HepG2 (cell line): Measurements from ENCODE around the gene ETFA. TPM values are rescaled to one million over a fixed set of nuclear protein-coding genes. Genes with fewer than 3 reads are reported as not detected.

Source experiments
- ATAC-seq: fragments of 200-7000 bp; cut with Tn5 transposase; 3 replicates; pipeline ENCODE4 v1.9.1; 2020; ENCODE audit warnings: mild to moderate bottlenecking, moderate library complexity
- BruUV-seq: library from RNA; stranded (reverse); fragments of 400-500 nt; replicated peaks from 2 replicates; lab custom pipeline; 2021; lab: Mats Ljungman, UMichigan
- CTCF ChIA-PET: fragments of 300-600 bp; formaldehyde crosslinking; extraction: SDS; loops from one replicate; lab custom pipeline; 2021; ENCODE audit warnings: low total read pairs, inconsistent platforms, low intra/inter-chr PET ratio; lab: Yijun Ruan, JAX
- POLR2A ChIA-PET: fragments of 350-600 bp; sonication (Branson Sonifier 250); formaldehyde crosslinking; loops from one replicate; lab custom pipeline; 2020; ENCODE audit warnings: antibody characterized with exemption, inconsistent platforms; lab: Yijun Ruan, JAX
- DNase-seq: peaks from one replicate; pipeline ENCODE4 v3.0.0-alpha.2; 2015; ENCODE audit warnings: low spot score
- FAIRE-seq: peaks from 3 replicates; lab custom pipeline; 2011; peaks lifted over from hg19 to GRCh38; lab: Jason Lieb, UNC
- H2AFZ ChIP-seq: one replicate; pipeline ENCODE4 v1.6.1; 2011; ENCODE audit warnings: low read length, inconsistent platforms
- H3K27ac ChIP-seq: fragments of 300-600 bp; 3 replicates; pipeline ENCODE4 v1.8.0; 2011; ENCODE audit warnings: mixed run types, mild to moderate bottlenecking, mixed read lengths, low read length, inconsistent platforms; ENCODE audit not compliant: insufficient read depth; ENCODE audit errors: extremely low read length
- H3K27me3 ChIP-seq, 2 experiments: fragments of 200-600 bp in 1 of 2; 2 replicates in 1 of 2; 3 replicates in 1 of 2; pipeline versions ENCODE4 v1.6.0 to v1.8.0; 2011; ENCODE audit warnings: low read length in 2 of 2, mild to moderate bottlenecking in 2 of 2, moderate library complexity in 2 of 2, inconsistent platforms in 1 of 2; ENCODE audit not compliant: insufficient read depth in 2 of 2, control insufficient read depth in 1 of 2
- H3K36me3 ChIP-seq, 2 experiments: fragments of 200-600 bp in 1 of 2; replicated peaks in 1 of 2; 2 replicates in 1 of 2; 3 replicates in 1 of 2; pipeline versions ENCODE4 v1.5.1 to v1.8.0; 2011; ENCODE audit warnings: low read length in 2 of 2, inconsistent platforms in 1 of 2; ENCODE audit not compliant: insufficient read depth in 2 of 2, control insufficient read depth in 1 of 2
- H3K4me1 ChIP-seq: 2 replicates; pipeline ENCODE4 v1.5.1; 2012; ENCODE audit warnings: low read length, inconsistent platforms; ENCODE audit not compliant: insufficient read depth
- H3K4me2 ChIP-seq: 2 replicates; pipeline ENCODE4 v1.6.0; 2011; ENCODE audit warnings: low read depth, low read length, inconsistent platforms
- H3K4me3 ChIP-seq, 3 experiments: fragments of 200-600 bp in 1 of 3; sonication (generic), shearing (Covaris generic) in 1 of 3; replicated peaks in 1 of 3; 2 replicates each; pipeline ENCODE4 v1.5.1; 2011 to 2016; ENCODE audit warnings: low read length in 3 of 3, inconsistent platforms in 2 of 3, low read depth in 2 of 3, mild to moderate bottlenecking in 2 of 3, control low read depth in 1 of 3, mixed read lengths in 1 of 3; ENCODE audit not compliant: insufficient read depth in 1 of 3
- H3K79me2 ChIP-seq: one replicate; pipeline ENCODE4 v1.6.1; 2011; ENCODE audit warnings: low read length, inconsistent platforms; ENCODE audit not compliant: insufficient read depth
- H3K9ac ChIP-seq: 2 replicates; pipeline ENCODE4 v1.6.0; 2011; ENCODE audit warnings: mild to moderate bottlenecking, low read depth, low read length, inconsistent platforms; ENCODE audit not compliant: insufficient read depth
- H3K9me3 ChIP-seq: 2 replicates; pipeline ENCODE4 v1.5.1; 2012; ENCODE audit warnings: mild to moderate bottlenecking, low read length
- H4K20me1 ChIP-seq: 2 replicates; pipeline ENCODE4 v1.6.0; 2011; ENCODE audit warnings: inconsistent platforms, mild to moderate bottlenecking, low read length, moderate library complexity; ENCODE audit not compliant: insufficient read depth
- NFIB ChIP-seq: sonication (generic); formaldehyde crosslinking; IDR thresholded peaks from 2 replicates; pipeline ENCODE4 v1.9.0; 2021; ENCODE audit warnings: missing genetic modification reagents, mild to moderate bottlenecking, borderline replicate concordance
- ZSCAN25 ChIP-seq: sonication (generic); formaldehyde crosslinking; IDR thresholded peaks from 2 replicates; pipeline ENCODE4 v1.8.0; 2022; ENCODE audit warnings: mild to moderate bottlenecking, missing genetic modification reagents
- WGBS: methylation state at CpG from one replicate; pipeline ENCODE4 v1.1.6; 2017; ENCODE audit warnings: low lambda C conversion rate; 5-methylcytosine and 5-hydroxymethylcytosine counted together
- in situ Hi-C: cut with HindIII; loops from 2 replicates; pipeline ENCODE4 v1.10.0; 2017; ENCODE audit warnings: low pct_unique_long_range_greater_than_20kb; ENCODE audit not compliant: extremely low pct_ligation_motif_present
- intact Hi-C: fragments of 100-400 bp; cut with micrococcal nuclease; formaldehyde crosslinking; loops from one replicate; pipeline ENCODE4 v1.10.0; 2022; ENCODE audit not compliant: unreplicated experiment
- polyA plus RNA-seq, 8 experiments: library from polyadenylated mRNA; depleted of rRNA in 3 of 8; stranded (reverse) in 7 of 8; unstranded in 1 of 8; fragments of >200 nt; fragmentation: Illumina TruSeq in 4 of 8; extraction: Trizol in 4 of 8; gene quantifications; 2 replicates each; pipeline versions ENCODE4 v1.2.1 to v1.2.3, GENCODE V29; 2011 to 2016; ENCODE audit warnings: low read depth in 4 of 8, missing spikeins in 1 of 8, mixed read lengths in 1 of 8; ENCODE audit not compliant: insufficient read depth in 1 of 8
- total RNA-seq, 5 experiments: library from RNA; depleted of rRNA; stranded (reverse); fragments of >200 nt; fragmentation: Illumina TruSeq; extraction: Trizol; gene quantifications; 2 replicates each; pipeline ENCODE4 v1.2.3, GENCODE V29; 2016; ENCODE audit warnings: low read depth in 1 of 5
- TF ChIP-seq, protein P1 (sequence below): sonication (generic); formaldehyde crosslinking; IDR thresholded peaks from 2 replicates; pipeline ENCODE4 v1.4.0; 2020; ENCODE audit warnings: missing genetic modification reagents

The ETFA gene
- total and polyA plus RNA-seq, 2 of the 13 experiments (the other 11 are each of a cell fraction or from before 2014, with no cell fraction given) = 291 to 396 TPM

- Histone ChIP-seq H3K79me2 (peaks cover 31% of the 10 kb centered on the region), H3K27me3 (no peaks in the 10 kb centered on the region; a peak in 1 of 5 replicates), H3K4me3 (no peak overlapping the region), H2AFZ (no peak overlapping the region), H3K27ac (no peak overlapping the region), H3K9ac (no peak overlapping the region), H3K9me3 (no peaks in the 10 kb centered on the region), H3K4me2 (no peak overlapping the region), H4K20me1 (peaks cover 8% of the 10 kb centered on the region; the same call in 1 of the 2 replicates), H3K36me3 (peaks cover 6 to 24% of the 10 kb centered on the region in 2 experiments; a peak in 4 of 5 replicates), H3K4me1 (peaks cover 27% of the 10 kb centered on the region)
- CTCF ChIA-PET = no interaction called here
- intact Hi-C loops = no loop called here
- in situ Hi-C loops = no loop called here
- DNase-seq (no peak), ATAC-seq (no peak), FAIRE-seq (no peak)
- no TSS peak for BruUV-seq
- no peak for TF ChIP-seq NFIB (CRISPR knock-in tag)
- TF ChIP-seq ZSCAN25 = no peak
- TF ChIP-seq, protein P1, sequence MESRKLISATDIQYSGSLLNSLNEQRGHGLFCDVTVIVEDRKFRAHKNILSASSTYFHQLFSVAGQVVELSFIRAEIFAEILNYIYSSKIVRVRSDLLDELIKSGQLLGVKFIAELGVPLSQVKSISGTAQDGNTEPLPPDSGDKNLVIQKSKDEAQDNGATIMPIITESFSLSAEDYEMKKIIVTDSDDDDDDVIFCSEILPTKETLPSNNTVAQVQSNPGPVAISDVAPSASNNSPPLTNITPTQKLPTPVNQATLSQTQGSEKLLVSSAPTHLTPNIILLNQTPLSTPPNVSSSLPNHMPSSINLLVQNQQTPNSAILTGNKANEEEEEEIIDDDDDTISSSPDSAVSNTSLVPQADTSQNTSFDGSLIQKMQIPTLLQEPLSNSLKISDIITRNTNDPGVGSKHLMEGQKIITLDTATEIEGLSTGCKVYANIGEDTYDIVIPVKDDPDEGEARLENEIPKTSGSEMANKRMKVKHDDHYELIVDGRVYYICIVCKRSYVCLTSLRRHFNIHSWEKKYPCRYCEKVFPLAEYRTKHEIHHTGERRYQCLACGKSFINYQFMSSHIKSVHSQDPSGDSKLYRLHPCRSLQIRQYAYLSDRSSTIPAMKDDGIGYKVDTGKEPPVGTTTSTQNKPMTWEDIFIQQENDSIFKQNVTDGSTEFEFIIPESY = peak; percentile 75
- WGBS = 97% methylated on average over 32 of the region's 53 CpGs
- POLR2A ChIA-PET = no interaction called here
These were observed 29.0 kb upstream of the ETFA start for GRCh38 chr15:76340198-76340802.
